Panc1 (cell line): ENCODE data around the gene HOXC9. TPM values are rescaled to one million over a fixed set of nuclear protein-coding genes. Genes with fewer than 3 reads are reported as not detected.

Experiments used
- ATAC-seq: fragments of 200-7000 bp; cut with Tn5 transposase; 2 replicates; pipeline ENCODE4 v1.9.1; 2020; ENCODE audit warnings: mild to moderate bottlenecking, moderate library complexity
- BruUV-seq: library from RNA; stranded (reverse); fragments of 400-500 nt; replicated peaks from 2 replicates; lab custom pipeline; 2021; lab: Mats Ljungman, UMichigan
- CTCF ChIA-PET: fragments of 300-600 bp; sonication (Branson Sonifier 250); formaldehyde crosslinking; loops from one replicate; lab custom pipeline; 2022; ENCODE audit warnings: antibody characterized with exemption; lab: Charles Lee
- POLR2A ChIA-PET: fragments of 300-600 bp; sonication (Branson Sonifier 250); formaldehyde crosslinking; loops from one replicate; lab custom pipeline; 2022; ENCODE audit warnings: antibody characterized with exemption; lab: Charles Lee
- DNase-seq: peaks from one replicate; pipeline ENCODE4 v3.0.0-alpha.2; 2010; ENCODE audit warnings: low read depth, low spot score
- H3K27ac ChIP-seq: 2 replicates; pipeline ENCODE4 v1.5.1; 2011; ENCODE audit warnings: mild to moderate bottlenecking, low read length, inconsistent platforms
- H3K27me3 ChIP-seq: fragments of 200-500 bp; sonication (Bioruptor generic); 2 replicates; pipeline ENCODE4 v1.6.0; 2014; ENCODE audit warnings: low read length, inconsistent platforms; ENCODE audit not compliant: control insufficient read depth, insufficient read depth
- H3K36me3 ChIP-seq: fragments of 200-500 bp; sonication (Bioruptor generic); 2 replicates; pipeline ENCODE4 v1.5.1; 2014; ENCODE audit warnings: inconsistent platforms, mild to moderate bottlenecking, low read length, moderate library complexity; ENCODE audit not compliant: control insufficient read depth, insufficient read depth
- H3K4me1 ChIP-seq: 2 replicates; pipeline ENCODE4 v1.5.1; 2011; ENCODE audit warnings: inconsistent platforms, mild to moderate bottlenecking, low read length, moderate library complexity; ENCODE audit not compliant: control insufficient read depth, insufficient read depth
- H3K4me3 ChIP-seq, 2 experiments: 2 replicates each; pipeline ENCODE4 v1.5.1; 2011 to 2012; ENCODE audit warnings: low read depth in 2 of 2, low read length in 2 of 2, mild to moderate bottlenecking in 2 of 2, inconsistent platforms in 1 of 2, moderate library complexity in 1 of 2
- H3K9me3 ChIP-seq: fragments of 200-500 bp; sonication (Bioruptor generic); 2 replicates; pipeline ENCODE4 v1.5.1; 2014; ENCODE audit warnings: low read depth, mild to moderate bottlenecking, inconsistent platforms, low read length, moderate library complexity; ENCODE audit not compliant: control insufficient read depth, insufficient read depth
- POLR2AphosphoS5 ChIP-seq: IDR thresholded peaks from 2 replicates; pipeline ENCODE4 v1.6.1; 2012; ENCODE audit warnings: mild to moderate bottlenecking, low read depth, low read length, moderate library complexity
- REST ChIP-seq, 2 experiments: IDR thresholded peaks; 2 replicates each; pipeline ENCODE4 v1.6.1; 2011 to 2012; ENCODE audit warnings: low read depth in 2 of 2, control low read depth in 1 of 2, low read length in 1 of 2, mild to moderate bottlenecking in 1 of 2, moderate library complexity in 1 of 2; ENCODE audit not compliant: insufficient read depth in 1 of 2
- SIN3A ChIP-seq: IDR thresholded peaks from 2 replicates; pipeline ENCODE4 v1.6.1; 2012; ENCODE audit warnings: low read depth, mild to moderate bottlenecking, low read length, moderate library complexity, borderline replicate concordance; ENCODE audit not compliant: insufficient read depth
- TCF7L2 ChIP-seq: IDR thresholded peaks from 2 replicates; pipeline ENCODE4 v1.6.1; 2011; ENCODE audit warnings: mild to moderate bottlenecking, low read depth, low read length, inconsistent platforms
- in situ Hi-C: cut with HindIII; loops from 2 replicates; pipeline ENCODE4 v1.10.0; 2016; ENCODE audit warnings: low sequenced_read_pairs, low pct_unique_long_range_greater_than_20kb
- intact Hi-C: fragments of 100-400 bp; cut with micrococcal nuclease; formaldehyde crosslinking; loops from one replicate; pipeline ENCODE4 v1.10.0; 2022; ENCODE audit not compliant: unreplicated experiment
- total RNA-seq: library from RNA; stranded (reverse); gene quantifications from one replicate; pipeline ENCODE4 v1.2.1, GENCODE V29; 2021; ENCODE audit not compliant: unreplicated experiment
- TF ChIP-seq, protein P1 (sequence below): fragments of 450-650 bp; IDR thresholded peaks from 2 replicates; pipeline ENCODE4 v1.5.1; 2017; ENCODE audit warnings: mild to moderate bottlenecking

Gene HOXC9
- total RNA-seq, 1 experiment from 2014 or later, result 37.2 TPM

DNA sequence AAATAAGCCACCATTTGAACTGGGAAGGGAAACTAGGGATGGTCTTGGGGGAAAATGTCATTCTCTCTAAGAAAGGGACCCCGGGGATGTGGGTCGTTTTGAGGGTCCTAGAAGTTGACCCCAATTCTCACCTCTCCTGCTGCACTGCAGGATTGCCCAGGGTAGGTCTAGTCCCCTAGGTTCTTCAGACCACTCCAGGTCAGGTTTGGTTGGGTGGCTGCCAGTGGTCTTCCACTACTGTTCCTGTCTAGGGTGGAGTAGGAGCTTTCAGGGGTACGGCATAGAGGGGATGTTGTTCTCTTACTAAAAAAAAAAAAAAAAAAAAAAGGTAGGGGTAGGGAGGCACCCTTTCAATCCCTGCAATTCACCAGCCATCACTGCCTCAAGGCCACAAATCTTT lies 16.1 kb downstream of the HOXC9 start:
- Histone ChIP-seq H3K4me3 (peak overlapping the region; percentile 72 to 91), H3K27ac (peak overlapping the region; percentile 92), H3K4me1 (peaks cover 58% of the 10 kb centered on the region), H3K27me3 (no peaks in the 10 kb centered on the region), H3K9me3 (no peaks in the 10 kb centered on the region), H3K36me3 (peaks cover 2% of the 10 kb centered on the region; the same call in 1 of the 2 replicates)
- DNase-seq, result no peak
- in situ Hi-C loops, result no loop called here
- TF ChIP-seq TCF7L2 (no peak), POLR2AphosphoS5 (no peak; the same call in 1 of the 2 replicates), REST (IDR thresholded peaks at IDR 0.05; ENCODE audit: insufficient read depth in 1 of 2, low read depth in 2 of 2, low read length in 1 of 2) (no peak)
- BruUV-seq, result no TSS peak
- CTCF ChIA-PET, result no interaction called here
- POLR2A ChIA-PET, result interaction anchor here (0.6 to 0.7 kb wide), 3 partner anchors 43 to 283 kb away, joined by 5 to 14 read pairs (median 6); no protein-coding TSS in a partner anchor
- intact Hi-C loops, result no loop called here
- no peak for ATAC-seq

GRCh38 chr12:54016478-54016964 lies 16.6 kb downstream of the HOXC9 start:
- no TSS peak for BruUV-seq
- POLR2A ChIA-PET, result interaction anchor here (0.6 to 1.5 kb wide), 5 partner anchors 9 to 883 kb away, joined by 4 to 14 read pairs (median 5); no protein-coding TSS in a partner anchor
- in situ Hi-C loops (no loop called here), intact Hi-C loops (no loop called here)
- Histone ChIP-seq H3K27me3 (no peaks in the 10 kb centered on the region), H3K9me3 (no peaks in the 10 kb centered on the region), H3K27ac (peak overlapping the region; percentile 94), H3K4me1 (peaks cover 59% of the 10 kb centered on the region), H3K36me3 (peaks cover 2% of the 10 kb centered on the region; the same call in 1 of the 2 replicates), H3K4me3 (peak overlapping the region; percentile 72 to 91)
- DNase-seq (no peak), ATAC-seq (peak; percentile 7; the same call in 1 of the 2 replicates)
- TF ChIP-seq SIN3A (no peak), TCF7L2 (peak; percentile 66), REST (IDR thresholded peaks at IDR 0.05; ENCODE audit: insufficient read depth in 1 of 2, low read depth in 2 of 2, low read length in 1 of 2) (no peak), POLR2AphosphoS5 (peak; percentile 81)
- TF ChIP-seq, protein P1, sequence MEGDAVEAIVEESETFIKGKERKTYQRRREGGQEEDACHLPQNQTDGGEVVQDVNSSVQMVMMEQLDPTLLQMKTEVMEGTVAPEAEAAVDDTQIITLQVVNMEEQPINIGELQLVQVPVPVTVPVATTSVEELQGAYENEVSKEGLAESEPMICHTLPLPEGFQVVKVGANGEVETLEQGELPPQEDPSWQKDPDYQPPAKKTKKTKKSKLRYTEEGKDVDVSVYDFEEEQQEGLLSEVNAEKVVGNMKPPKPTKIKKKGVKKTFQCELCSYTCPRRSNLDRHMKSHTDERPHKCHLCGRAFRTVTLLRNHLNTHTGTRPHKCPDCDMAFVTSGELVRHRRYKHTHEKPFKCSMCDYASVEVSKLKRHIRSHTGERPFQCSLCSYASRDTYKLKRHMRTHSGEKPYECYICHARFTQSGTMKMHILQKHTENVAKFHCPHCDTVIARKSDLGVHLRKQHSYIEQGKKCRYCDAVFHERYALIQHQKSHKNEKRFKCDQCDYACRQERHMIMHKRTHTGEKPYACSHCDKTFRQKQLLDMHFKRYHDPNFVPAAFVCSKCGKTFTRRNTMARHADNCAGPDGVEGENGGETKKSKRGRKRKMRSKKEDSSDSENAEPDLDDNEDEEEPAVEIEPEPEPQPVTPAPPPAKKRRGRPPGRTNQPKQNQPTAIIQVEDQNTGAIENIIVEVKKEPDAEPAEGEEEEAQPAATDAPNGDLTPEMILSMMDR, result no peak
- CTCF ChIA-PET, result interaction anchor here (0.6 to 0.7 kb wide), 2 partner anchors 16 to 174 kb away, joined by 4 to 9 read pairs; no protein-coding TSS in a partner anchor
